GM19239 (cell line): Measurements from ENCODE around the gene SIPA1.
A peak's percentile ranks its signal among the peaks of the same experiment; 100 is the strongest.

Source experiments
- DNase-seq: peaks from one replicate; pipeline ENCODE4 v3.0.0; 2011; ENCODE audit warnings: low spot score; ENCODE audit not compliant: insufficient read length
- FAIRE-seq: peaks from 2 replicates; lab custom pipeline; 2011; peaks lifted over from hg19 to GRCh38; lab: Jason Lieb, UNC

SIPA1 gene

GRCh38 chr11:65637794-65638419 lies at the start of gene SIPA1:
Gene SIPA1 (plus strand): TSS chr11:65638101. CDS start chr11:65640922, 2,821 bp downstream.
- peak; percentile 87 for DNase-seq
- peak; percentile 79 for FAIRE-seq

GRCh38 chr11:65588199-65589054 lies 49.5 kb upstream of the SIPA1 start:
- no peak for FAIRE-seq

GRCh38 chr11:65589444-65590239 lies 48.3 kb upstream of the SIPA1 start:
- DNase-seq (no peak), FAIRE-seq (no peak)

More at GRCh38 chr11:65588199-65589054, 49.5 kb upstream of the SIPA1 start:
- peak; percentile 100 for DNase-seq

- DNase-seq: no peak
- no peak for FAIRE-seq
Observed at GRCh38 chr11:65590240-65590738, 47.6 kb upstream of the SIPA1 start.

GRCh38 chr11:65591939-65592857 lies 45.7 kb upstream of the SIPA1 start:
- DNase-seq: no peak
- FAIRE-seq: no peak

- DNase-seq (no peak), FAIRE-seq (no peak)
Observed at GRCh38 chr11:65592858-65593517, 44.9 kb upstream of the SIPA1 start.

- peak; percentile 78 for FAIRE-seq
Observed at GRCh38 chr11:65593518-65594414, 44.1 kb upstream of the SIPA1 start.

GRCh38 chr11:65595131-65595530 lies 42.8 kb upstream of the SIPA1 start:
- FAIRE-seq: no peak
- DNase-seq: no peak

More at GRCh38 chr11:65593518-65594414, 44.1 kb upstream of the SIPA1 start:
- peak; percentile 77 for DNase-seq

GRCh38 chr11:65595543-65596281 lies 42.2 kb upstream of the SIPA1 start, which contains the start of gene KCNK7:
Gene KCNK7 (minus strand): TSS chr11:65595800. CDS start chr11:65595772, 28 bp downstream.
- no peak for FAIRE-seq
- DNase-seq: no peak

GRCh38 chr11:65596520-65596919 lies 41.4 kb upstream of the SIPA1 start:
- FAIRE-seq (no peak), DNase-seq (no peak)

GRCh38 chr11:65598258-65598699 lies 39.6 kb upstream of the SIPA1 start:
- FAIRE-seq: no peak

GRCh38 chr11:65599216-65599954 lies 38.5 kb upstream of the SIPA1 start:
- FAIRE-seq: no peak

More at GRCh38 chr11:65598258-65598699, 39.6 kb upstream of the SIPA1 start:
- no peak for DNase-seq

GRCh38 chr11:65599955-65600246 lies 38.0 kb upstream of the SIPA1 start:
- no peak for FAIRE-seq
- DNase-seq: no peak

More at GRCh38 chr11:65599216-65599954, 38.5 kb upstream of the SIPA1 start:
- no peak for DNase-seq

- no peak for FAIRE-seq
- DNase-seq: no peak
Observed at GRCh38 chr11:65604258-65604657, 33.6 kb upstream of the SIPA1 start.

GRCh38 chr11:65606876-65607613 lies 30.9 kb upstream of the SIPA1 start:
- FAIRE-seq (no peak), DNase-seq (no peak)
